Measurements from ENCODE around the gene COA6.

COA6 gene

DNA sequence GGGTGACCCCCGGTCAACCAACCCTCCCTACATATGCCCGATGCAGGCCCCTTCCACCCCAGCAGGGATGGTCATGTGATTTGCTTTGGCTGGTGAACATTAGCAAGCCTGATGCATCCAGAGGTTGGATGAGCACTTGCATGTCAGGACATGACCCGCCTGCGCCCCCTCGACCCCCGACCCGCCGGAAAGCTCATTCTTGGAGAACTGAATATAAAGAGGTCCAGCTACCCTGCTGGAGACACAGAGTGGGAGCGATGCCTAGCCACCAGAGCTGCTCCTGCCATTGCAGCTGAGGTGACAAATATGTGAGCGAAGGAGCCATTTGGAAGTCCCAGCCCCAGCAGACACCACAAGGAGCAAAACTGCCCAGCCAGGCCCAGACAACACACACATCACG lies 39.6 kb downstream of the COA6 start:
- DNase-seq, result no peak

DNA sequence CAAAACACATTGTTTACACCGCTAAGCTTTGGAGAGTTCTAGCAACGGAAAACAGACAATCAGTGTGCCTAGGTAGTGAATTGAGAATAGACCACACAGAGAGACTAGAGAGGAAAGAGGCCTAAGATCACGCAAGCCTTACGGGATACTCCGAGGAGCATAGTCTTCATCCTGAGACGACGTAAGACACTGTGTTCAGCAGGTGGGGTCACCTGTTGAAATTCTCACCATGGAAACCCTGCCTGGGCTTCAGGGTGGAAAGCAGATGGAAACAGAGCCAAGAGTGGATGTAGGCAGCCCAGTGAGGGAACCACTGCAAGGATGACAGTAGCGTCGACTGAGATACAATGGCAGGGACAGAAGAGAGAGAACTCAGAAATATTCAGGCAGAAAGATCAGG lies 40.2 kb downstream of the COA6 start:
- DNase-seq, result no peak

DNA sequence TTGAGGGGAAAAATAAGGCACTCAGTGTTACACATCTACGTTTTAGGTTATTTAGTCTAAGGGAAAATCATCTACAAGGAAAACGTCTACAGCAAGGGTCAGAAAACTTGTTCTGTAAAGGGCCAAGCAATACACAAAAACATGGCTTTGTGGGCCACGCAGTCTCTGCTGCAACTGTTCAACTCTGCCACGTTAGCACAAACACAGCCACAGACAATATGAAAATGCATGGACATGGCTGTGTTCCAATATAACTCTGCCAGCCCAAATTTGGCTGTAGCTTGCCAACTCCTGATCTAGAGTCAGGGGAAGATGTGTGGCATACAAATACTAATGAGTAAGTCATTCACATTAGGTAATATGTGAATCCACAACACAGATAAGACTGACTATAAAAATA lies 40.7 kb downstream of the COA6 start:
- DNase-seq, result no peak

DNA sequence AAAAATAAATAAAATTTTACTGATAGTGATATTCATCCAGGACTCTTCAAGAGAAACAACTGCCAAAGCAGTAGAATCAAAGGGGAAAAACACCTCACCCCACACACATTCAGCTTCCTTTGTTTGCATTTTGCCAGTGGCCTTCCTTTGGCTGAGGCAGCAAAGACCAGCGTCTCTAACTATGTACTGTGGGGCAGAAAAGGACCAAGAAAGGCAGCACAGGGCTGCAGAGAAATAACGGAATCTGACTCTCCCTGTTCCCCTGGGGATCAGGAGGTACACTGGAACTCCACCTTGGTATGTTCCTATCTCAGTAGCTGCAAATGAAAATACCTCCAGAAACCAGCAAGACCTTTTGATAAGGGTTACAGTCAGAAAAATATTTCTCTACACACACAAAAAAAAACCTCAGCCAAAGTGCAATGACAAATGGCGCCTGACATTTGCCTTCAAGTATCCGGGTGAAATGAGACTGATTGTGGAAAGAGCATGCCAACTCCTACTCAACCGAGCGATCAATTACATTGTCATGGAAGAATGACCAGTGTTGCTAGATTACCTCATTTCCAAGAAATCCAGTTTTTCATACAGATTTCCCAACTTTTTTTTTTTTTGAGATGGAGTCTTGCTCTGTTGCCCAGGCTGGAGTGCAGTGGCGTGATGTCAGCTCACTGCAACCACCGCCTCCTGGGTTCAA lies 54.8 kb downstream of the COA6 start:
- DNase-seq, result no peak

DNA sequence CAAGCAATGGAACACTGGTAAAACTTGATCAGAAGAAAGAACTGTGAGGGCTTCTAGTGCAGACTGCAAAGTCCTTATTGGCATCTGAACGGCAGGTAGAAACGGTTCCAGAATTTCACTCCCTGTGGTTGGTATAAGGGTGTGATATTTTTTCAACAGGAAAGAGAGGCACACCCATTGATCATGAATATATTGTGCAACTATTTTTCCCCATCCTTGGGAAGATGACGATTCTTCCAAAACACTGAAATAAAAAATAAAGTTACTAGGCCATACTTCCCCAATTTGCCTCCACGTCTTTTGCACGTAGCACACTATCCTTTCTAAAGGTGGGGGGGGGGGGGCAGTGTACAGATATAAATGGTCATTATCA lies 56.2 kb downstream of the COA6 start:
- DNase-seq, result no peak

DNA sequence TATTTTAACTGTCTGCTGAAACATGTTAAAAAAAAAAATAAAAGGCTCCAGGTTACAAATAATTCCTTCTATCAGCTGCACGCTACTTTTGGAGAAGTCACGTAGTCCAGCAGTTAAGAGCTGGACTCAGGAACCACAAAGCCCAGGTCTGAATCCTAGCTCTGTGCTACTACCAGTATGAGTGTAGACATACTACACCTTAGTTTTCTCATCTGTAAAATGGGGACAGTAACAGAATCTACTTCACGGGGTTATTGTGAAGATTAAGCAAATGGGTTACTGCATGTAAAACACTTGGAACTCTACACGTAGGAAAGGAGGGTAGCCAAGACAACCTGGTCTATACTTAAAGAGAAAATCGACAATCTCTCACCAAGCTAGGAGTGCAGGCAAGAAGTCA lies 57.4 kb downstream of the COA6 start:
- no peak for DNase-seq

DNA sequence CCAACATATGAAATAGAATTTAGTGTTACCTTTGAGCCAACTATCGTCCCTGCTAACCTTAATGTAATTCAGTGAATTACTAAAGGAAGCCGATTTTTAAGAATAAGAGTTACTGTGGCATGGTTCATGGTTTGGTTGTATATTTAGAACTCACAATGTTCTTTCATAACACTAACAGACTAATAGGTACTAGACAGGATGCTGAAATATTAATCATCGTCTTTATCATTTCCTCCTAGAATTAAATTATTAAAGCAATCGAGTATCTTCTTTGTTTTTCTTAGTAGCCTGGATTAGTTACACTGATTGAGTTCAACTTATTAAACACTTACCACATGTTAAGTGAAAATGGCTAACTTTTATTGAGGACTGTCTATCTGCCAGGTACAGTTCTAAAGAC lies 58.0 kb downstream of the COA6 start:
- no peak for DNase-seq

DNA sequence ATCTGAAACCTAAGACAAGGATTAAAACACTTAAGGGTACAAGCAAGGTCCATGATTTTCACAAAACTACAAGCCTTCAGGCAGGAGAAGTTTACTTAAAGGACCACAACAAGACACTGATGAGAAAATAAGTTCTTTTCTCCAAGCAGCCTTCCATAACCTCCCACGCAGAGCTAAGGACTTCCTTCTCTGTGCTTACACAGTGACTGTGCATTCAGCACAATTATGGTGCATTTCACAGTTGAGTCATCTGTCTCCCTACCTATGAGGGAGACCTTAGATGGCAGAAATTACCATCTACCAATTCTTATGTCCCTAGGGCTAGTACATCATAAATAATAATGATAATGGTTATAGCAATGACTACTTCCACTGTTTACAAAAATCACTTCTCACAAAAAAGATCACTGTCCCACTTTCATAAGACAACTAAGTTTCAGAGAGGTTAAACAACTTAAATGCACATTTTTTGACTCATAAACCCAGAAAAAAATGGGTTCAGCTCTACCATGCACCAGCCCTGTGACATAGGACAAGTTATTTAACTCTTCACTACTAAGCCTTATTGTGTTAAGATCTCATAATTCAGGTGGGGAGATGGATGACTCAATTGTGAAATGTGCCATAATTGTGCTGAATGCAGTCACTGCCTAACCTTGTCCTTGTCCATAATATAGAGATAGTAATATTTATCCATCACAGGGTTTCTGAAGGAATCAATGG lies 60.5 kb downstream of the COA6 start:
- peak; percentile 36 to 73 (median 66) for DNase-seq

All from suppressor macrophage (primary cell).